ENCODE results near the gene CSNK2A1.

The CSNK2A1 gene

DNA sequence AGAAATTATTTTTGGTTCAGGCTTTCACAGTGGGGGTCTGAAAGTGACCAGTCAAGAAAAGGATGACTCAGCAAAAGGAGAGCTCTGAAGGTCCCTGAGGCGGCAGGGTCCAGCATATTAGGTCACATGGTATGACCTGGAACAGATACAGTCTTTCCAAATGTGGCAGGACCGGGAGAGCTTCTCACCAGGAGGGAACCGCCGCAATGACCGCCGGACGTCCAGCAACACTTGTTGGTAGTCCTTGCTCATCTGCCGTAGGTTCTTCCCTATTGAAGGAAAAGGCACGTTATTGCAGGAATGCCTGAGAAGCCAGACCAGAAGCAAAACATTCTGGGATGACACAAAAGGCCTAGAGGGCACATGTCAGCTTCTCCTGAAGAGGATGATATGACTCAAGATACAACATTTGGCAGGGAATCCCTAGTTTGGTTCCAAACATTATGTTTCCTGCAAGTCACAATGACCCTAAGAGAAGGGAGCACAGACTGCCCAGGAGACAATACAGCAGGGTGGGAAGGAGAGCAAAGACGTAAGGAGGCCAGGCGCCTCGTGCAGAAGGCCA, 98.6 kb downstream of the CSNK2A1 start:
- no peak overlapping the region for H3K4me3 ChIP-seq (ENCODE audit: low read depth, low read length)
- TF ChIP-seq, protein P1, sequence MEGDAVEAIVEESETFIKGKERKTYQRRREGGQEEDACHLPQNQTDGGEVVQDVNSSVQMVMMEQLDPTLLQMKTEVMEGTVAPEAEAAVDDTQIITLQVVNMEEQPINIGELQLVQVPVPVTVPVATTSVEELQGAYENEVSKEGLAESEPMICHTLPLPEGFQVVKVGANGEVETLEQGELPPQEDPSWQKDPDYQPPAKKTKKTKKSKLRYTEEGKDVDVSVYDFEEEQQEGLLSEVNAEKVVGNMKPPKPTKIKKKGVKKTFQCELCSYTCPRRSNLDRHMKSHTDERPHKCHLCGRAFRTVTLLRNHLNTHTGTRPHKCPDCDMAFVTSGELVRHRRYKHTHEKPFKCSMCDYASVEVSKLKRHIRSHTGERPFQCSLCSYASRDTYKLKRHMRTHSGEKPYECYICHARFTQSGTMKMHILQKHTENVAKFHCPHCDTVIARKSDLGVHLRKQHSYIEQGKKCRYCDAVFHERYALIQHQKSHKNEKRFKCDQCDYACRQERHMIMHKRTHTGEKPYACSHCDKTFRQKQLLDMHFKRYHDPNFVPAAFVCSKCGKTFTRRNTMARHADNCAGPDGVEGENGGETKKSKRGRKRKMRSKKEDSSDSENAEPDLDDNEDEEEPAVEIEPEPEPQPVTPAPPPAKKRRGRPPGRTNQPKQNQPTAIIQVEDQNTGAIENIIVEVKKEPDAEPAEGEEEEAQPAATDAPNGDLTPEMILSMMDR (IDR thresholded peaks at IDR 0.05; ENCODE audit: low read depth, low read length): no peak

DNA sequence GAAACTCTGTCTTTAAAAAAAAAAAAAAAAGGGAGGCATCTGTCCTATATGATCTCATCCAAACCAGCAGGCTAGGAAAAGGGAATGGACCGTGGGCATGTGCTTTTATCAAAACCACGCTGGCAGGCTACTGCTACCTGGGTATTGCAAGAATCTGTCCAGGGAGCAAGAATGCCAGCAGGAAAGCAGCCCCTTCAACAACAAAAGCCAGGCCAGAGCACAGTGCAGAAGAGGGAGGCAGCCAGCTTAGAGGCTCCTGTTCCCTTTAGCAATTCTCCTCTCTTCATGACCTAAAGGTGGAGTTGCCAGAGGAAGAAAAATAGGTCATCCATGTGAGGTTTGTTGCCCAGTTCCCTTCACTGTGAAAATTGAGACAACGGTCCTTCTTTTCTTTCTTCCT, 99.5 kb downstream of the CSNK2A1 start:
- H3K4me3 ChIP-seq (ENCODE audit: low read depth, low read length): no peak overlapping the region
- TF ChIP-seq, protein P1 (IDR thresholded peaks at IDR 0.05; ENCODE audit: low read depth, low read length): no peak

DNA sequence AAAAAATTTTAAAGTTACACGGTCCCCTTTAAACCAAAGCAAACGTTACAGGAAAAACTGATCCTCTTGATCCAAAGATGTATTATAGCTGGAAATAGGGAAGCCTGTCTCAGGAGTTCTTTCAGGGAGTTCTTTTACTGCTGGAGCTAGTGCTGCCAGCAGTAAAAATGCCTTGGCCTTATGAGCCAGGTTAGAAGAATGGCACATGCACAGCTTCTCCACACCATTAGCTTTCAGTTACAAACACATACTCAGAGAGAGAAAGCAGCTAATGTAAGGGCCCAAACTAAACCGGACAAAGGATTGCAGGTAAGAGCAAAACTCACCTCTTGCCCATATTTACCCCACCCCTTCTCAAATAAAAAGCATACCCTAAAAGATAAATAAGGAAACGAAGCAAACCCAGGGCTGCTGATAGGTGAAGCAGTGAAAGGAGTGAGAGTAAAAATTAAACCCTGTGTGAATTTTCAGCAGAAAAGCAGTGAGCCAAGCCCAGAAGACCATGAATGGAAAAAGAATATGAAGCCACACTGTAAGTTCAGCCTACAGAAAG, 100.3 kb downstream of the CSNK2A1 start:
- TF ChIP-seq, protein P1 (IDR thresholded peaks at IDR 0.05; ENCODE audit: low read depth, low read length): no peak
- no peak overlapping the region for H3K4me3 ChIP-seq (ENCODE audit: low read depth, low read length)

DNA sequence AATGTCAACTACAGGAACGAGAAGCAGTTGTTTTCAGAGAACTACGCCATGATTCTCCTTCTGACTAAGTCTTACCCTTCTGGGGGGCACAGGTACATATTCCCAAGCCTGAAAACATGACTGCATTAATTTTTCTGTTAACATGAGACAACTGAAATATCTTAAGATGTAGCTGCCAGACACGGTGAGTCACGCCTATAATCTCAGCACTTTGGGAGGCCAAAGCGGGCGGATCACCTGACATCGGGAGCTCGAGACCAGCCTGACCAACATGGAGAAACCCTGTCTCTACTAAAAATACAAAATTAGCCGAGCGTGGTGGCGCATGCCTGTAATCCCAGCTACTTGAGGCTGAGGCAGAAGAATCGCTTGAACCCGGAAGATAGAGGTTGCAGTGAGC, 103.0 kb downstream of the CSNK2A1 start:
- no peak overlapping the region for H3K4me3 ChIP-seq (ENCODE audit: low read depth, low read length)
- TF ChIP-seq, protein P1 (IDR thresholded peaks at IDR 0.05; ENCODE audit: low read depth, low read length): no peak

DNA sequence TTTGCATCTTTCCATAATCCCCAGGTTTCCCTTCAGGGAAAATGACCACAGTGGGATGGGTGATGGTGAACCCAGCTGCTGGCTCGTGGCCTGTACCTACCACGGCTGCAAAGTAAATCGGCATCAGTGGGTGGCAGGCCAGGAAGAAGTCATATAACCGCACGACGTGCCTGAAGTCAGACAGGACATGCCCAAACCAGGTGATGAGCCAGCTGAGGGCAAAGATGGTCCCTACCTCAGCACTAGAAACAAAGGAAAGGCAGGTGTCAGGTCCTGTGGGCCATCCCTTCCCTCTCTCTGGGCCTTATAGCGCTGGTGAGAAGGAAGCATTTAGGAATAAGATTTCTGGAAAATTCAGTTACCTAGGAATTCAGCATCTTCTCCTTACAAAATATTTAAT, 103.4 kb downstream of the CSNK2A1 start:
- H3K4me3 ChIP-seq (ENCODE audit: low read depth, low read length): no peak overlapping the region
- TF ChIP-seq, protein P1 (IDR thresholded peaks at IDR 0.05; ENCODE audit: low read depth, low read length): no peak

DNA sequence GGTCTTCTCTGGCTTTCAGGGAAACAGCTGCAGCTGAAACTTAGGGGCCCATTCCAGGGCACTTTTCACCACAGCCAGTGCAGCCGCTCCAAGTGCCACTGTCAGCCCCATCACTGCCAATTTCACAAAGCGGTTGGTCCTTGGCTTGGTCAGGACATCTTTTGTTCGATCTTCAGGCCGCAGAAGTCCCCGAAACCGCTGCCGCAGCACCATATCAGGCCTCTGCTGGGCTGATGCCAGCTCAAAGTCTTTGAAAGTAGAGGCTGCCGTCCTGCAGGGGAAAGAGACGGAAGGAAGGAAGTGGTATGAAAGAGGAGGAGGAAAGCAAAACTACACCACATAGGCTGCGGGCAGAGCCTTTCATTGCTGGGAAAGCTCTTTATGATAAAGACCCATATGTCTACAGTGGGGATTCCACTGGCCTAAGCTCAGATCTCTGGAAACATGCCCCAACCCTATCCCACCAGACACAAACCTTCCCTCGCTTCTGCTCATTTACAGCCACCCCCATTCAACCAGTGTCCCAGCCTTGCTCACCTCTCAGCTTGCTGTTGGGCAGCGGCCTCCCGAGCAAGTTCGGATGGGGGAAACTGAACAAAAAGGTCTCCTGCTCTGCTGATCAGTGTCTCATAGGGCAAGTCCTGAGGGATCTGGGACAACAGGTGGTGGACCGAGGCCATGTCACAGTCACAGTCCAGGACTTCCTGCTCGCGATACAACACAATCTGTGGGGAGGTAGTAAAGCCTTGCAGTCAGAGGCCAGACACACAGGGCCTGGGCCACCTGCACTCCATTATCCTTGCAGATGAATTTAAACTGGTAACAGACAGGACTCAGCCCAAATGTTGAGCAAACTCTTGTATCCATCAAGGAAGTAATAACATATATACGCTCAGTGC, 104.8 kb downstream of the CSNK2A1 start:
- TF ChIP-seq, protein P1 (IDR thresholded peaks at IDR 0.05; ENCODE audit: low read depth, low read length): no peak
- no peak overlapping the region for H3K4me3 ChIP-seq (ENCODE audit: low read depth, low read length)

Data from WI38 (cell line).